ENCODE data around the gene GNAQ.
A peak's percentile ranks its signal among the peaks of the same experiment; 100 is the strongest.

Gene GNAQ

DNA sequence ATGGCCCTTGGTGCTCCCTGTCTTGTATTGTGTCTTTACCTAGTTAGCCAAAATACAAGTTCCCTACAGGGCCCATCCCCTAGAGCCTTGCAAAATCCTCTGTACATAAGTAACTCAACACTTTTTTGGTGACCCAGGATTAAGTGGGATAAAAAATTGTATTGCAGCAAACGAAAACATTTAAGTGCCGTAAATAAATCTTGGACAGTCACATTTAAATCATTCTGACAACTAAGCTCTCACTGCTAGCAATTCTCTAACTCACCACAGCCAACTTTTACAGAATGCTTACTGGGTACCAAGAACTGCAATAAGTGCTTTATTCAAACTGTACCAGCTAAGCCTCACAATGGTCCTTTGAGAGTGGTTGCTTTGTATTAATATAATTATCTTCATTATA is 56.6 kb downstream of the GNAQ start:
- H3K27me3 ChIP-seq (ENCODE audit: insufficient read depth, low read length, poor library complexity), result no peaks in the 10 kb centered on the region
- no peak for DNase-seq
- no peak for ATAC-seq (ENCODE audit: insufficient read depth, low read depth)
- H2AFZ ChIP-seq (ENCODE audit: low read depth, low read length), result no peak overlapping the region
- H3K4me3 ChIP-seq (ENCODE audit: low read depth in 1 of 2, low read length in 2 of 2), result no peak overlapping the region
- no peaks in the 10 kb centered on the region for H3K9me3 ChIP-seq (ENCODE audit: insufficient read depth, low read length, severe bottlenecking)
- peaks cover 99% of the 10 kb centered on the region for H3K79me2 ChIP-seq (ENCODE audit: insufficient read depth, low read length)
- TF ChIP-seq CTCF (IDR thresholded peaks at IDR 0.05; ENCODE audit: borderline replicate concordance, extremely low read depth, low read length, poor library complexity, severe bottlenecking) (no peak), EZH2 (IDR thresholded peaks at IDR 0.05; ENCODE audit: borderline replicate concordance, low read depth, low read length, severe bottlenecking) (no peak)
- H3K9ac ChIP-seq (ENCODE audit: low read depth, low read length), result no peak overlapping the region
- peaks cover 18% of the 10 kb centered on the region for H3K36me3 ChIP-seq (ENCODE audit: insufficient read depth, low read length)
- no peak overlapping the region for H3K4me2 ChIP-seq (ENCODE audit: insufficient read depth, low read length)
- H4K20me1 ChIP-seq (ENCODE audit: insufficient read depth, low read length), result peaks cover 48% of the 10 kb centered on the region
- H3K27ac ChIP-seq (ENCODE audit: low read length), result no peak overlapping the region
- H3K4me1 ChIP-seq (ENCODE audit: insufficient read depth, low read length), result peaks cover 27% of the 10 kb centered on the region

GRCh38 chr9:77974434-77974833 is 57.2 kb downstream of the GNAQ start:
- Histone ChIP-seq H3K4me1 (ENCODE audit: insufficient read depth, low read length) (peaks cover 22% of the 10 kb centered on the region), H3K4me2 (ENCODE audit: insufficient read depth, low read length) (no peak overlapping the region), H3K27me3 (ENCODE audit: insufficient read depth, low read length, poor library complexity) (no peaks in the 10 kb centered on the region), H4K20me1 (ENCODE audit: insufficient read depth, low read length) (peaks cover 42% of the 10 kb centered on the region), H2AFZ (ENCODE audit: low read depth, low read length) (no peak overlapping the region), H3K9ac (ENCODE audit: low read depth, low read length) (no peak overlapping the region), H3K79me2 (ENCODE audit: insufficient read depth, low read length) (peaks cover 99% of the 10 kb centered on the region), H3K9me3 (ENCODE audit: insufficient read depth, low read length, severe bottlenecking) (no peaks in the 10 kb centered on the region), H3K4me3 (ENCODE audit: low read depth in 1 of 2, low read length in 2 of 2) (no peak overlapping the region), H3K27ac (ENCODE audit: low read length) (no peak overlapping the region), H3K36me3 (ENCODE audit: insufficient read depth, low read length) (peaks cover 12% of the 10 kb centered on the region)
- ATAC-seq (ENCODE audit: insufficient read depth, low read depth), result peak; percentile 25; the same call in 1 of the 3 replicates
- TF ChIP-seq EZH2 (IDR thresholded peaks at IDR 0.05; ENCODE audit: borderline replicate concordance, low read depth, low read length, severe bottlenecking) (no peak), CTCF (IDR thresholded peaks at IDR 0.05; ENCODE audit: borderline replicate concordance, extremely low read depth, low read length, poor library complexity, severe bottlenecking) (no peak)
- DNase-seq, result no peak

GRCh38 chr9:77969083-77969482 is 62.5 kb downstream of the GNAQ start:
- ATAC-seq (ENCODE audit: insufficient read depth, low read depth) (no peak), DNase-seq (no peak)
- Histone ChIP-seq H3K9ac (ENCODE audit: low read depth, low read length) (no peak overlapping the region), H2AFZ (ENCODE audit: low read depth, low read length) (no peak overlapping the region), H4K20me1 (ENCODE audit: insufficient read depth, low read length) (peaks cover 31% of the 10 kb centered on the region), H3K4me3 (ENCODE audit: low read depth in 1 of 2, low read length in 2 of 2) (no peak overlapping the region), H3K4me1 (ENCODE audit: insufficient read depth, low read length) (no peaks in the 10 kb centered on the region; the same call in none of the 2 replicates), H3K9me3 (ENCODE audit: insufficient read depth, low read length, severe bottlenecking) (no peaks in the 10 kb centered on the region), H3K27ac (ENCODE audit: low read length) (no peak overlapping the region), H3K4me2 (ENCODE audit: insufficient read depth, low read length) (no peak overlapping the region), H3K79me2 (ENCODE audit: insufficient read depth, low read length) (peaks cover 100% of the 10 kb centered on the region), H3K27me3 (ENCODE audit: insufficient read depth, low read length, poor library complexity) (no peaks in the 10 kb centered on the region), H3K36me3 (ENCODE audit: insufficient read depth, low read length) (no peaks in the 10 kb centered on the region; the same call in 1 of the 2 replicates)
- TF ChIP-seq CTCF (IDR thresholded peaks at IDR 0.05; ENCODE audit: borderline replicate concordance, extremely low read depth, low read length, poor library complexity, severe bottlenecking) (no peak), EZH2 (IDR thresholded peaks at IDR 0.05; ENCODE audit: borderline replicate concordance, low read depth, low read length, severe bottlenecking) (no peak)

- DNase-seq, result no peak
- Histone ChIP-seq H4K20me1 (ENCODE audit: insufficient read depth, low read length) (peaks cover 30% of the 10 kb centered on the region), H3K27ac (ENCODE audit: low read length) (0 out of 2 replicates have a peak overlapping the region, but pooled peaks have one; percentile 12), H3K79me2 (ENCODE audit: insufficient read depth, low read length) (peaks cover 100% of the 10 kb centered on the region), H3K4me1 (ENCODE audit: insufficient read depth, low read length) (no peaks in the 10 kb centered on the region; the same call in none of the 2 replicates), H3K4me2 (ENCODE audit: insufficient read depth, low read length) (no peak overlapping the region), H3K27me3 (ENCODE audit: insufficient read depth, low read length, poor library complexity) (no peaks in the 10 kb centered on the region), H3K4me3 (ENCODE audit: low read depth in 1 of 2, low read length in 2 of 2) (no peak overlapping the region), H3K9me3 (ENCODE audit: insufficient read depth, low read length, severe bottlenecking) (no peaks in the 10 kb centered on the region), H2AFZ (ENCODE audit: low read depth, low read length) (no peak overlapping the region), H3K36me3 (ENCODE audit: insufficient read depth, low read length) (no peaks in the 10 kb centered on the region; the same call in 1 of the 2 replicates), H3K9ac (ENCODE audit: low read depth, low read length) (no peak overlapping the region)
- ATAC-seq (ENCODE audit: insufficient read depth, low read depth), result no peak
- TF ChIP-seq EZH2 (IDR thresholded peaks at IDR 0.05; ENCODE audit: borderline replicate concordance, low read depth, low read length, severe bottlenecking) (no peak), CTCF (IDR thresholded peaks at IDR 0.05; ENCODE audit: borderline replicate concordance, extremely low read depth, low read length, poor library complexity, severe bottlenecking) (no peak)
Measured at GRCh38 chr9:77968506-77968905, 63.1 kb downstream of the GNAQ start.

Data from DND-41 (cell line).